ENCODE data around the gene PPA2. TPM values are rescaled to one million over a fixed set of nuclear protein-coding genes. Genes with fewer than 3 reads are reported as not detected.
A peak's percentile ranks its signal among the peaks of the same experiment; 100 is the strongest.
"Not testable (repeated sequence)": the region's sequence is repeated elsewhere in the genome, so short reads cannot be mapped to it uniquely, and the experiment has no call there.

Gene PPA2
- 10 to 100 TPM; 32.7 to 66.4 (median 53.0) TPM for polyA plus RNA-seq

DNA sequence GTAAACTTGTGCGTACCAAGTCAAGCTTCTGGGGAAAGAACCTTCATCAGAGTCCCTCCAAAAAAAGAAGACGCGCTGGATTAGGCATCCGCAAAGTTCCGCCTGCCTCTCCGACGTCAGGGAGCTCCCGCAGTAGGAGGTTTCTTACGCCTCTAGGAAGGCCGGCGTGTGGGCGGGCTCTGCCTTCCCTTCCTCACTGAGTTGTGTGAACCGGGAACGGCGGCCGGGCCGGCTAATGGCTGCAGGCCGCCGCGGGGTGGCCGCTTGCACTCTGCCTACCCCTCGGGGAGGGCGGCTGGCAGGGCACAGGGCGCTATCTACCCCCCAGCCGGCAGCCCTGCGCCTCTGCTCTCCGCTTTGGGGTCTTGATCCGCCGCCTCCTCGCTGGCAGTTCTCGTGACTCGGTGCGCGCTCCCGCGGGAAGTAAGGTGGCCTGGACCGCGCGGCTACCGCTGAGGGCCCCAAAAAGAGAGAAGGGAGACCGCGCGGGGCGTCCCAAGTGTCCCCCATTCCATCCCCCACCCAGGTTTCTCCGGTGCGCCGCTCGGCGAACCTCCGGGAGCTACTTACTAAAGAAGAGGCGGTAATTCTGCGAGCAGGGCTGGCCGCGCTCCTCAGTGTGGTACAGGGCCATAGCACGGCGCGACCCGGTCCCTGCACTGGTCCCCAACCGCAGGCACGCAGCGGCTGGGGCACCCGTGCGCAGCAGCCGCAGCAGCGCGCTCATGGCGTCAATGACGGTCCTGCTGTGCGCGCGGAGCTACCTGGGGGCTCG is at the start of gene PPA2:
Gene PPA2 (minus strand): TSS at position 739 of the 775 bp plus-strand sequence. CDS start 12 bp downstream, at position 727.
- peak within 1 kb of the TSS; percentile 82 for H3K27ac ChIP-seq (ENCODE audit: low read depth, low read length)
- WGBS, 3 donors, result 0% methylated on average over 67 to 72 of the region's 72 CpGs

DNA sequence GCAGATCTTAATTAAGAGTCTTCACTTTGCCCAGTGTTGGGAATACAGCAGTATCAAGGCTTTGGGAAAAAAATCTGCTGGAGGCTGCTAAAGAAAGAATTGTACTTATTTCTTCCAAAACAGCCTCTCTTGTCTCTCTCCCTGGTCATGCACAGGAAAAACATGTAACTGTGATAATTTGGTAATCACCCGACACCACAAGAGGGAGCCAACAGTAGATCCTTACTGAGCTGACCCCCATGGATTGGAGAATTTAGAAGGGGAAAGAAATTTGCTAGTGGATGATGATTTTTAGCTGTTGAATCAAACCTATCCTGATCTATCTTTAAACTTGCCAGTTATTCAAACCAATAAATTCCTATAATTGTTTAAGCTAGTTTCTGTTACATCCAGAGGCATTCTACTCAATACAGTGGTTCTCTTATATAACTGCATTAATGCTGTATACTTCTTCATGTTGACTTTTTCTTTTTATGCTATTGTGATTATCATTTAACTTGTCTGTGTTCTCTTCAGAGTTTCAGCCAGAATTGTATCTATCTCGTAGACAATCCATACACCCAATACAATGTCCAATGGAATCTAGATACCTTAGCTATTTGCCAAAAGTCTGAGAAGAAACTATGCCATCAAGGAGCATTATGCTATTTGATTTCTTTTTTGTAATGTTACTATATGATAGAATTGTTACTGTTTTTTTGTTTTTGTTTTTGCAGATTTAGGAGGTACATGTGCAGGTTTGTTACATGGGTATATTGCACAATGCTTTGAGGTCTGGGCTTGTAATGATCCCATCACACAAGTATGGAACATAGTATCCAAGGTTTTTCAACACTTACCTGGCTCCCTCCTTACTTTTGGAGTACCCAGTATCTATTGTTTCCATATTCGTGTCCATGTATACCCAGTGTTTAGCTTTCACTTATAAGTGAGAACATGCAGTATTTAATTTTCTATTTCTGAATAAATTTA is 47.2 kb upstream of the PPA2 start:
- 13 to 28% (median 21%) methylated on average over 3 of the region's 3 CpGs for WGBS, 3 donors
- no peak overlapping the region for H3K27ac ChIP-seq (ENCODE audit: low read depth, low read length)

DNA sequence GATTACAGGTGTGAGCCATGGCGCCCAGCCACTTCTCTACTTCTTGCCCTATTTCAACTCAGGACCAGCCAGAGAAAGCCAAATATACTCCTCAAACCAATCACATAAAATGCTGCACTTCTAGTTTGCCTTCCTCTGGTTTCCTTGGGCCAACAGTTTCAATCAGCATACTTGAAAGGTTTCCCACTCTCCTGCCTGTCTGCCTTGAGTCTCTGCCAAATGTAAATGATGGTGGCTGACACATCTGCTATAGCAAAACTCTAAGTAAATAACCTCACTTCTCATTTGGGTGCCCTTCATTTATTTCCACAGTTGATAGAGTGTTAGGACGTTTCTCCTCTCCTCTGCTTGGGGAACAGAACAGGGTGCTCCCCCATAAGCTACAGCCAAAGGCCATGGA is 36.4 kb upstream of the PPA2 start:
- 74 to 79% (median 78%) methylated on average over 2 of the region's 2 CpGs for WGBS, 3 donors

DNA sequence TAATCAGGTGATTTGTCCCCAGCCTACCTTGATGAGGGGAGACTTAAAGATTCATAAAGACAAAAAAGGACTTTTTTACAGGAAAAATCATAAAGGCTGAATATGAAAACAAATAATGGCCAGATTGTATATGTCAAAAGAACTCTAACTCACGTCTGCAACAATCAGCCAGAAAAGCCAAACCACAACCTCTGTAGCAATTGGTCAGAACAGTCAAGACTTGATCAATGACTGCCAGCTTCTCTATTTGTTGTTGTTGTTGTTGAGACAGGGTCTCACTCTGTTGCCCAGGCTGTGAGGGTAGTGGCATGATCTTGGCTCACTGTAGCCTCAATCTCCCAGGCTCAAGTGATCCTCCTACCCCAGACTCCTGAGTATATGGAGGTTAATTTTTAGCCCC is 35.9 kb upstream of the PPA2 start:
- 45 to 81% (median 51%) methylated on average over 1 of the region's 1 CpG for WGBS, 3 donors

More for the DNA sequence above, 36.4 kb upstream of the PPA2 start:
- no peak overlapping the region for H3K27ac ChIP-seq (ENCODE audit: low read depth, low read length)

DNA sequence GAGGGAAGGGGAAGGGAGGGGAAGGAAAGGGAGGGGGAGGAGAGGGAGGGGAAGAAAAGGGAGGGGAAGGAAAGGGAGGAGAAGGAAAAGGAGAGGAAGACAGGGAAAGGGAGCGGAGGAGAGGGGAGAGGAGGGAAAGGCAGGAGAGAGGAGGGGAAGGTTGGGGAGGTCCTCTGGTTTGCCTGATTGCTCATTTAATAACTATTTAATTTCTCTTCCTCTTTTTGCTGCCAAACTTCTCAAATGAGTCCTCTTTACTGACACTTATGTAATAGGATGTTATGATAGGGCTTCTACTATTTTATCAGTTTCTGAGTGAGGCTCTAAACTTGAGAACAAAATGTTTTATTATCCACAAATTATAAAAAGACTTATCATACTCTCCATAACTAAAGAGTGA is 35.4 kb upstream of the PPA2 start:
- H3K27ac ChIP-seq (ENCODE audit: low read depth, low read length), result no peak overlapping the region
- WGBS, 3 donors, result 37 to 88% (median 42%) methylated on average over 1 of the region's 1 CpG

More for the DNA sequence above, 35.9 kb upstream of the PPA2 start:
- no peak overlapping the region for H3K27ac ChIP-seq (ENCODE audit: low read depth, low read length)

DNA sequence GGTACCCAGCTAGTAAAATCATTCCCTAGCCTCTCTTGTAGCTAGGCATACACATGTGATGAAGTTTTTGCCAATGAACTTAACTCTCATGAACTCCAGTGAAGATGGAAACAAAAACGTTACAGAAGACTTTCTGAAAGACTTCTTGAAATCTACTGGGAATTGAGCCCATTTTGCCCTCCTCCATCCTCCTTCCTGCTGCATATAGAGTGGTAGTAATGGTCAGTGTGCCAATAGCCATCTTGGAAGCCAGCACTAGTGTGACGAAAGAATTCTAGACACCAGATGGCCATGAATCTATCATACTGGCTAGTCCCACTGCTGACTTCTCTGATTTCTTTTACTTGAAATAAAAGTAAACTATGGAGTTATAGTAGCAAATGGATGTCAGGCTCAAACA is 30.9 kb upstream of the PPA2 start:
- 52 to 63% (median 62%) methylated on average over 2 of the region's 2 CpGs for WGBS, 3 donors

DNA sequence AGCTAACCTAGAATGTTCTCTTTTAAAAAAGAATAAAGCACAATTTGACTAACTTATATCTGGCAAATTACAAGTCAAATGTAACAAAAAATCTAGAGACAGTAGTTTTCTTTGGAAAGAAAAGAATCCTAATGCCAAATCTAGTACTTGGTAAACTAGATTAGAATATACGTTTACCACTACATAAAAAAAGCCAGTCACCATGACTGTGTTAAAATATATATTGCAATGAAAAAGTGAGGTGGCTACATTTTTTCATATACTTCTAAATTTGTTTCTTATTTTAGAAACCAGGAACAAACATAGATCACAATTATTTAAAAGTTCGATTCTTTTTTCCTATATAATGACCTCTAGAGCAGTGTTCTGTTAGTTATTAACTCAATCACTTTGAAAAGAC is 29.6 kb upstream of the PPA2 start:
- 68 to 85% (median 81%) methylated on average over 2 of the region's 2 CpGs for WGBS, 3 donors
- no peak overlapping the region for H3K27ac ChIP-seq (ENCODE audit: low read depth, low read length)

More for the DNA sequence above, 30.9 kb upstream of the PPA2 start:
- no peak overlapping the region for H3K27ac ChIP-seq (ENCODE audit: low read depth, low read length)

DNA sequence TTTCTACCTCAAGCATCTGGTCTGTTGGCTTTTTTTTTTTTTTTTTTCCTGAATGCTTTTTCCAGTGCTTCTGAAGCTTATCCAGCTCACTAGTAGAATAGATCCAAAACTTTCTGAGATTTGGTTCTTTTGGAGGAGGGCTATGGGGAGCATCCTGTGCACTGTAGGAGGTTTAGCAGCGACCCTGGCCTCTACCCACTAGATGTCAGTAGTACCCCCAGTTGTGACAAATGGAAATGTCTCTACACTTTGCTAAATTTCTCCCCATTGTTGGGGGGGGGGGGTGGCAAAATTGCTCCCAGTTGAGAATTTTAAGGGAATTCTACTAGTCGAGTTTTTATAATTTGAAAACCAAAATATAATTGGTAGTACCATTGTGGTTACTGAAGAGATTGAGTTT is 23.0 kb upstream of the PPA2 start:
- whole genome bisulfite sequencing, 3 donors, result 26 to 42% (median 29%) methylated on average over 2 of the region's 2 CpGs
- H3K27ac ChIP-seq (ENCODE audit: low read depth, low read length), result no peak overlapping the region

DNA sequence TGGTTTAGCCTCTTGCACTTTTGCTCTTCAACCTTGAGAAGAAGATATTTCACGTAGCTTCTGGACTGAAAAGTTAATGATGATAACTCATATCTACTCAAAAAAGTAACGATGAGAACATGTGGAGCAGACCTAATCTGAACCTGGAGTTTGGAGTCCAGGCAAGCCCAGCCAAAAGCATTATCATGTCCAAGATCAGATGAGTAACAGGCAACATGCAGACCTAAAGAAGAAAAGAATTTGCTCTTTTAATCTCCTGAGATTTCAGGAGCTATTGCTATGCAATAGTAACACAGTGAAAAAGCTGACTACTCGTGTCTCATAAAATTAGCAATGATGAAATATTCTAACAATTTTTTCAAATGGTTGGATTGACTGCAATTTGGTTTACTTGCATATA is 21.8 kb upstream of the PPA2 start:
- 73 to 76% (median 75%) methylated on average over 3 of the region's 3 CpGs for WGBS, 3 donors
- no peak overlapping the region for H3K27ac ChIP-seq (ENCODE audit: low read depth, low read length)

DNA sequence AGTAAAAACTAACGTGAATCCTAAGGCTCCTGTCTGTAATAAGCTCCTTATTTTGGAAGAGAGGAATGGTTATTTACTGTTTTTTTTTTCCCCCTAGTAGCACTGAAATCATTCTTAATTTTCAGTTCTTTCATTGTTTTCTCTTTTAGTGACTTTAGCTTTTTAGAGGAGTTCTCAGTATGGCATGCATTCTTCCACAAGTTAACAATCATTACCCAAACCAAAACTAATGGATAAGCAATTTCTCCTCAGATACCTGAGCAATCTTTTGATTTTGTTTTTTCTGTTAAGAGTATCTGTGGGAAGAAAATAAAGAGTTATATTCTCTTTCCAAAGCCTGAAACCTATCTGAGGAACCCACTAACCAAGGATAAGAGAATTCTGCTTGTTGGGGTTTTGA is 16.7 kb upstream of the PPA2 start:
- H3K27ac ChIP-seq (ENCODE audit: low read depth, low read length), result no peak overlapping the region
- WGBS, 3 donors, result 65 to 79% (median 74%) methylated on average over 1 of the region's 1 CpG

DNA sequence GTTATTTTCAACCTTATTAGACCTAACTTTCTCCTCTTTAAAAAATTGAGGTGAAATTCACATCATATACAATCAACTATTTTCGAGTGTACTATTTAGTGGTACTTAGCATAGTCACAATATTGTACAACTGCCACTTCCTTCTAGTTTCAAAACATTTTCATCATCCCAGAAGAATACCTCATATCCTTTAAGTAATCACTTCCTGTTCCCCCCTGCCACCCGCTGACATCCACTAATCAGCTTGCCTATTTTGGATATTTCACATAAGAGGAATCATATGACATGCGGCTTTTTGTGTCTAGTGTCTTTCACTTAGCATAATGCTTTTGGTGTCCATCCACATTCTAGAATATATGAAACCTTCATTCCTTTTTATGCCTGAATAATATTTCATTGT is 10.0 kb upstream of the PPA2 start:
- H3K27ac ChIP-seq (ENCODE audit: low read depth, low read length), result no peak overlapping the region
- WGBS, 3 donors, result 57 to 89% (median 59%) methylated on average over 3 of the region's 3 CpGs

DNA sequence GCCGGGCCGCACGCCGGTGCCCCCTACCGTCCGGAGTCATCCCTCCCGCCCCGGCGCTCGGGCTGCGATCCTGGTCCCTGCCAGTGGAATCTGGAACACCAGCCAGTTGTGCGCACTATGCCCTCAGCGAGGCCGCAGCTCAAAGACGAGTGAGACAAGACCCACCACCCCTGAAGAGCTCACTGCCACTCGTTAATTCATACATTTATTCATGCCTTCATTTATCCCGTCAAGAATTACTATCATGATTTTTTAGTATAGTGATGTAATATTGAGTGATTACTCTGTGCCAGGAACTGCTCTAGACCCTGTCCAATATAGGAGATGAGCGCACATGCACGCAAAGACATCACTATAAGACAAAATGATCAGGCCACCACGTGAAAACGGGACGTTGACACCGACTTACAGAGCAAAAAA is 247 bp upstream of the PPA2 start:
- 7 to 10% (median 9%) methylated on average over 23 of the region's 23 CpGs for WGBS, 3 donors

DNA sequence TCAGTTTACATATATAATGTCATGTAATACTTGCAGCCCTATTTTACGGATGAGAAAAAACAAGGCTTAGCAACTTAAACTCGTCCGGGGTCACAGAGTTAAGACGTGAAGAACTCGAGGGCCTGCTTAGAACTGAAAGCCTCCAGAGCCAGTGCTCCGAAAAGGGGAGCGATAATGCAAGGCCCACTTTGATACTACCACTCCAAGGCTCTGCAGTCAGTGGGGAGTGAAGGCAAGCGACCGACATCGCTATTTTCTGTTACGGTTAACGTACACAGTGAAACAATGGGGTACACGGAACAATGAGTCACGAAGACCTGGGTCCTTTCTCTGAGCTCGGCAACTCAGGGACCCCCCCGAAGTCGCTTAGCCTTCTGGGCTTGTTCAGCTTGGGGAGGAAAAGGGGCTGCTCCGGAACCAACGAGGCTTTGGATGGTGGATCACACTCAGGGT is 965 bp downstream of the PPA2 start:
- WGBS, 3 donors, result 4 to 7% (median 7%) methylated on average over 19 of the region's 19 CpGs
- H3K27ac ChIP-seq (ENCODE audit: low read depth, low read length), result peak overlapping the region; percentile 82

More for the DNA sequence above, 247 bp upstream of the PPA2 start:
- H3K27ac ChIP-seq (ENCODE audit: low read depth, low read length), result no peak overlapping the region

DNA sequence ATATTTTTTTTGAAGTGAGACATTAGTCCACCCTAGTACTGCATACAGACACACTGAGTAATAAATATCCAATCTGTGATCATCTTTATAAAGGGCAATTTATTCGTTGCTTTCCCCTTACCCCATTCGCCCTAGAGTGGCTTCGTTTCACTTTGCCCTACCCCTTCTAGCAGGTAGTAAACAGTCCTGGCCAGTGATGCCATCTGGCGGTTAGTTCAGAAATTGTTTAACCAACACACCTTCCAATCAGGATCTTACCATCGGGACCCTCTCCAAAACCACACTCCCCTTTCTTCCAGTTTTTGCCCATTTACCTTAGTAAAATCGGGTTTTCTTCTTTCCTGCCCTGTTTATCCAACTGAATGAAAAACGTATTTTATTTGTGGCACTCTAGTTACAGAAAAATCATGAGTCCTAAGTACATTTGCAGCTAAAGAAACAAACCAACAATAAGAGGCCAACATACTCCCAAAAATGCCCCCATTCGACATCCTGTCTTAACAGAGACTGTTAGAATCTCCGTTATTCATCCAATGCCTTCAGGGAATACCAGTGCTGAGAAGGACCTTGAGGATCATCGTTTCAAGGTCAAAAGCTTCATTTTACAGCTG is 2.2 kb downstream of the PPA2 start:
- H3K27ac ChIP-seq (ENCODE audit: low read depth, low read length), result no peak overlapping the region
- 10 to 13% (median 11%) methylated on average over 10 of the region's 10 CpGs for WGBS, 3 donors

DNA sequence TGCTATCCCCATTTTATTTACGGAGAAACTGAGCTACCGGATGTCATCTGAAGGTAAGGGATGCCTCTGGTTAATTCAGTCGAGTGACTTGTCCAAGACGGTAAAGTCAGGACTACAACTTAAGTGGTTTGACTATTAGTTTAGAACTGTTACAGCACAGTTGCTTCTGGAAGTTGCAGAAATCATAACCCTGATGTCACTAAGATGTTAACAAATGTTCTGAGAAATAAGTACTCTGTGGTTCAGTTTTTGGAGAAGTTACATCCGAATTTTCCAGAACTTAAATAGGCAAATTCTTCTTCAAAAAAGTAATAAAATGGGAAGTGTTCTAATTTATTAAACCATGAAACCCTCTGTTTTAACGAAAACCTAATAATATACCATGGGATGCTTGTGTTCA is 3.1 kb downstream of the PPA2 start:
- 69 to 79% (median 71%) methylated on average over 6 of the region's 6 CpGs for WGBS, 3 donors
- H3K27ac ChIP-seq (ENCODE audit: low read depth, low read length), result no peak overlapping the region

DNA sequence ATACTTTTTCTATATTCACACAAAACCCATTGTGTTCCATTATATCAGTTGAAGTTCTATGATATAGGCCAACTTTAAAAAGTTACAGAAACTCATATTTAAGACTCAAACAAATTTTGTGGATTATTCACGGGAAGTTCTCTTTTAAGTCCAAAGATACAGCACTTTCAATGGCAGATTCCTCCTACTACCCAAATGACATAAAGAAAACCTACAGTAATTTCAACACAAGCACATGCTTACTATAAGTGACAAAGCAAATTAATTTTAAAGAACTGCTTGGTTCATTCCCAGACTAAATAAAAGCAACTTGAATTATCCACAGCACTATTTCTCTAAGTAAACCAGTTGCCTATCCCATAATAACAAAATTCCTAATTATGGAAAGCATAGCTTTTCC is 4.1 kb downstream of the PPA2 start:
- no peak overlapping the region for H3K27ac ChIP-seq (ENCODE audit: low read depth, low read length)
- WGBS, 3 donors, result 71 to 95% (median 92%) methylated on average over 1 of the region's 1 CpG

DNA sequence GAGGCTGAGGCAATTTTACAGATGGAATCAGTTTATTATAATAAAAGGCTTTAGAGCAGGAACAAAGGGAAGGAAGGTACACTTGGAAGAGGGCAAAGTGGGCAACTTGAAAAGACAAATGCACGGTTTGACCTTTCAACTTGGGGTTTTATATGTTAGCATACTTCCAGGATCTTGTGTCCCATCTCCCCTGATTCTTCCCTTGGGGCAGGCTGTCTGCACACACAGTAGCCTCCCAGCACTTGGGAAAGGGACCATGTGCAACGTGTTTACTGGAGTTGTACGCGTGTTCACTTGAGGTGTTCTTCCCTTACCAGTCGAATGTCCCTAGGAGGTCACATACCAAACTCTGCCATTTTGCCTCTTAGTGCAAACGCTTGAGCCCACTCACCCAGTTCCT is 7.3 kb downstream of the PPA2 start:
- H3K27ac ChIP-seq (ENCODE audit: low read depth, low read length), result no peak overlapping the region
- 84 to 94% (median 93%) methylated on average over 6 of the region's 6 CpGs for WGBS, 3 donors

DNA sequence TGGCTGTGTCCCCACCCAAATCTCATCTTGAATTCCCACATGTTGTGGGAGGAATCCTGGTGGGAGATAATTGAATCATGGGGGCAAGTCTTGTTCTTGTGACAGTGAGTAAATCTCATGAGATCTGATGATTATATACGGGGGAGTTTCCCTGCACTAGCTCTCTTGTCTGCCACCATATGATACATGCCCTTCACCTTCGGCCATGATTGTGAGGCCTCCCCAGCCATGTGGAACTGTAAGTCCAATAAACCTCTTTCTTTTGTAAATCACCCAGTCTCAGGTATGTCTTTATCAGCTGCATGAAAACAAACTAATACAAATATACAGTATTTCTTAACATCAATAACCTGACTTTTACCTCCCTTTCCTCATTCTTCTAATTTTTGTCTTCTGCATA is 9.3 kb downstream of the PPA2 start:
- 94 to 98% (median 98%) methylated on average over 2 of the region's 2 CpGs for WGBS, 3 donors

DNA sequence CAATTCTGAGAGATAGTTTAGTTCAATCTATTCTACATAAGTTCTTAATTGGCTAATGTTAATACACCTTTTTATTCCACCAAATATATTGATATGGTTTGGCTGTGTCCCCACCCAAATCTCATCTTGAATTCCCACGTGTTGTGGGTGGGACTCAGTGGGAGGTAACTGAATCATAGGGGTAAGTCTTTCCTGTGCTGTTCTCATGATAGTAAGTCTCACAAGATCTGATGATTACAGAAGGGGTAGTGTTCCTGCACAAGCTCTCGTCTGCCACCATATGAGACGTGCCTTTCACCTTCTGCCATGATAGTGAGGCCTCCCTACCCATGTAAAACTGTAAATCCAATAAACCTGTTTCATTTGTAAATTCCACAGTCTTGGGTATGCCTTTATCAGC is 11.3 kb downstream of the PPA2 start:
- H3K27ac ChIP-seq (ENCODE audit: low read depth, low read length), result no peak overlapping the region
- 93 to 95% (median 93%) methylated on average over 3 of the region's 3 CpGs for WGBS, 3 donors

More for the DNA sequence above, 9.3 kb downstream of the PPA2 start:
- H3K27ac ChIP-seq (ENCODE audit: low read depth, low read length), result not testable (repeated sequence)

Data from adipose tissue (tissue), 3 donors.